Muscle of leg (tissue), 11 donors: ENCODE data around the gene ARHGAP18. TPM values are rescaled to one million over a fixed set of nuclear protein-coding genes. Genes with fewer than 3 reads are reported as not detected.
A peak's percentile ranks its signal among the peaks of the same experiment; 100 is the strongest.

Experiments used
- DNase-seq: peaks from one replicate; pipeline ENCODE4 v3.0.0; 2013
- H3K27ac ChIP-seq: one replicate; pipeline ENCODE4 v1.5.1; 2013; ENCODE audit warnings: mild to moderate bottlenecking, low read length, control low read depth
- H3K27me3 ChIP-seq: one replicate; pipeline ENCODE4 v1.6.1; 2013; ENCODE audit warnings: low read length; ENCODE audit not compliant: control insufficient read depth, insufficient read depth
- H3K36me3 ChIP-seq: one replicate; pipeline ENCODE4 v1.6.1; 2013; ENCODE audit warnings: low read length; ENCODE audit not compliant: control insufficient read depth, insufficient read depth
- H3K4me1 ChIP-seq: one replicate; pipeline ENCODE4 v1.6.1; 2013; ENCODE audit warnings: low read length; ENCODE audit not compliant: control insufficient read depth, insufficient read depth
- H3K4me3 ChIP-seq: one replicate; pipeline ENCODE4 v1.5.1; 2013; ENCODE audit warnings: low read length, control low read depth
- H3K9me3 ChIP-seq: replicated peaks from 2 replicates; pipeline ENCODE4 v1.6.1; 2013; ENCODE audit warnings: low read depth, low read length; ENCODE audit not compliant: control insufficient read depth
- WGBS: methylation state at CpG from one replicate; pipeline ENCODE4 v1.1.5; 2013; ENCODE audit warnings: missing lambda C conversion rate; ENCODE audit not compliant: insufficient coverage; 5-methylcytosine and 5-hydroxymethylcytosine counted together
- polyA plus RNA-seq, 8 donors: library from polyadenylated mRNA; unstranded; fragments of 120-200 nt; gene quantifications; one replicate each; pipeline versions ENCODE4 v1.2.1 to v1.2.3, GENCODE V29; 2013; ENCODE audit warnings: inconsistent platforms in 1 of 8, low replicate concordance in 1 of 8; ENCODE audit not compliant: insufficient read length in 8 of 8, insufficient read depth in 1 of 8
- total RNA-seq: library from RNA; stranded (reverse); fragments of 120-200 nt; gene quantifications from one replicate; pipeline ENCODE4 v1.2.4, GENCODE V29; 2013

Gene ARHGAP18
- total and polyA plus RNA-seq, 9 donors, result 14.2 to 22.8 (median 18.5) TPM

- no peaks in the 10 kb centered on the region for H3K36me3 ChIP-seq
- H3K4me3 ChIP-seq, result peak overlapping the region; percentile 58
- no peaks in the 10 kb centered on the region for H3K27me3 ChIP-seq
- no peaks in the 10 kb centered on the region for H3K9me3 ChIP-seq
- no peak for DNase-seq
- H3K27ac ChIP-seq, result no peak overlapping the region
- 93% methylated on average over 5 of the region's 8 CpGs for WGBS
- peaks cover 12% of the 10 kb centered on the region for H3K4me1 ChIP-seq
Observed at GRCh38 chr6:129707882-129708495, 2.0 kb downstream of the ARHGAP18 start.

- no CpG with 5 or more reads among the region's 6 CpGs for WGBS
- Histone ChIP-seq H3K27me3 (no peaks in the 10 kb centered on the region), H3K9me3 (no peaks in the 10 kb centered on the region), H3K36me3 (no peaks in the 10 kb centered on the region), H3K4me3 (no peak overlapping the region), H3K27ac (no peak overlapping the region), H3K4me1 (peaks cover 12% of the 10 kb centered on the region)
- no peak for DNase-seq
Observed at GRCh38 chr6:129707028-129707427, 2.9 kb downstream of the ARHGAP18 start.

GRCh38 chr6:129705212-129705611 lies 4.8 kb downstream of the ARHGAP18 start:
- Histone ChIP-seq H3K4me3 (no peak overlapping the region), H3K4me1 (peaks cover 12% of the 10 kb centered on the region), H3K27ac (no peak overlapping the region), H3K27me3 (no peaks in the 10 kb centered on the region), H3K36me3 (no peaks in the 10 kb centered on the region), H3K9me3 (no peaks in the 10 kb centered on the region)
- no peak for DNase-seq

GRCh38 chr6:129704708-129705107 lies 5.3 kb downstream of the ARHGAP18 start:
- Histone ChIP-seq H3K36me3 (no peaks in the 10 kb centered on the region), H3K4me3 (no peak overlapping the region), H3K9me3 (no peaks in the 10 kb centered on the region), H3K27ac (no peak overlapping the region), H3K27me3 (no peaks in the 10 kb centered on the region), H3K4me1 (peaks cover 11% of the 10 kb centered on the region)
- DNase-seq, result no peak

- H3K36me3 ChIP-seq, result no peaks in the 10 kb centered on the region
- 83% methylated on average over 1 of the region's 4 CpGs for WGBS
- no peaks in the 10 kb centered on the region for H3K4me1 ChIP-seq
- no peaks in the 10 kb centered on the region for H3K9me3 ChIP-seq
- H3K4me3 ChIP-seq, result no peak overlapping the region
- no peaks in the 10 kb centered on the region for H3K27me3 ChIP-seq
- no peak for DNase-seq
- no peak overlapping the region for H3K27ac ChIP-seq
Observed at GRCh38 chr6:129701721-129702455, 8.1 kb downstream of the ARHGAP18 start.

GRCh38 chr6:129700666-129701065 lies 9.3 kb downstream of the ARHGAP18 start:
- Histone ChIP-seq H3K9me3 (no peaks in the 10 kb centered on the region), H3K27me3 (no peaks in the 10 kb centered on the region), H3K4me1 (no peaks in the 10 kb centered on the region), H3K36me3 (no peaks in the 10 kb centered on the region), H3K27ac (no peak overlapping the region), H3K4me3 (no peak overlapping the region)
- DNase-seq, result no peak
- no CpG with 5 or more reads among the region's 2 CpGs for WGBS

GRCh38 chr6:129699659-129700058 lies 10.3 kb downstream of the ARHGAP18 start:
- DNase-seq, result no peak
- no peaks in the 10 kb centered on the region for H3K4me1 ChIP-seq
- H3K36me3 ChIP-seq, result no peaks in the 10 kb centered on the region
- no peak overlapping the region for H3K27ac ChIP-seq
- H3K9me3 ChIP-seq, result no peaks in the 10 kb centered on the region
- no peak overlapping the region for H3K4me3 ChIP-seq
- H3K27me3 ChIP-seq, result no peaks in the 10 kb centered on the region
- no CpG with 5 or more reads among the region's 2 CpGs for WGBS

- Histone ChIP-seq H3K9me3 (no peaks in the 10 kb centered on the region), H3K36me3 (no peaks in the 10 kb centered on the region), H3K27me3 (no peaks in the 10 kb centered on the region), H3K4me3 (no peak overlapping the region), H3K27ac (no peak overlapping the region), H3K4me1 (no peaks in the 10 kb centered on the region)
- 97% methylated on average over 6 of the region's 9 CpGs for WGBS
- DNase-seq, result no peak
Observed at GRCh38 chr6:129698430-129698829, 11.5 kb downstream of the ARHGAP18 start.

GRCh38 chr6:129697788-129698187 lies 12.2 kb downstream of the ARHGAP18 start:
- no peaks in the 10 kb centered on the region for H3K4me1 ChIP-seq

GRCh38 chr6:129696843-129697242 lies 13.1 kb downstream of the ARHGAP18 start:
- H3K36me3 ChIP-seq, result no peaks in the 10 kb centered on the region
- H3K9me3 ChIP-seq, result no peaks in the 10 kb centered on the region
- no peaks in the 10 kb centered on the region for H3K4me1 ChIP-seq
- H3K4me3 ChIP-seq, result no peak overlapping the region
- 100% methylated on average over 2 of the region's 3 CpGs for WGBS
- DNase-seq, result no peak
- H3K27me3 ChIP-seq, result no peaks in the 10 kb centered on the region
- no peak overlapping the region for H3K27ac ChIP-seq

More at GRCh38 chr6:129697788-129698187, 12.2 kb downstream of the ARHGAP18 start:
- Histone ChIP-seq H3K4me3 (no peak overlapping the region), H3K27me3 (no peaks in the 10 kb centered on the region), H3K9me3 (no peaks in the 10 kb centered on the region), H3K36me3 (no peaks in the 10 kb centered on the region), H3K27ac (no peak overlapping the region)
- no CpG with 5 or more reads among the region's 2 CpGs for WGBS
- no peak for DNase-seq
